Endothelial cell of umbilical vein (primary cell): ENCODE results near the gene MUC13. TPM values are rescaled to one million over a fixed set of nuclear protein-coding genes. Genes with fewer than 3 reads are reported as not detected.

Source experiments
- BruUV-seq: library from RNA; stranded (reverse); fragments of 400-500 nt; replicated peaks from 2 replicates; lab custom pipeline; 2021; lab: Mats Ljungman, UMichigan
- CTCF ChIA-PET: fragments of 300-600, 350-600 bp; sonication (Branson Sonifier 250); formaldehyde crosslinking; loops from one replicate; lab custom pipeline; 2021; ENCODE audit warnings: antibody characterized with exemption, inconsistent platforms; lab: Charles Lee
- POLR2A ChIA-PET: fragments of 300-600, 350-600 bp; sonication (Branson Sonifier 250); formaldehyde crosslinking; loops from one replicate; lab custom pipeline; 2021; ENCODE audit warnings: antibody characterized with exemption, inconsistent platforms; lab: Charles Lee
- DNase-seq: peaks from one replicate; pipeline ENCODE4 v3.0.0-alpha.2; 2011; ENCODE audit warnings: low read depth, low spot score
- FAIRE-seq: peaks from 2 replicates; lab custom pipeline; 2011; peaks lifted over from hg19 to GRCh38; lab: Jason Lieb, UNC
- H2AFZ ChIP-seq: 2 replicates; pipeline ENCODE4 v1.6.0; 2012; ENCODE audit warnings: low read depth, low read length, control low read depth, inconsistent platforms
- H3K27ac ChIP-seq: 2 replicates; pipeline ENCODE4 v1.5.1; 2011; ENCODE audit warnings: low read depth, mild to moderate bottlenecking, control low read depth, low read length, moderate library complexity; ENCODE audit not compliant: insufficient read depth
- H3K27me3 ChIP-seq, 2 experiments: 2 replicates each; pipeline versions ENCODE4 v1.6.0 to v1.6.1; 2011; ENCODE audit warnings: low read length in 2 of 2, mixed read lengths in 1 of 2; ENCODE audit not compliant: control insufficient read depth in 2 of 2, insufficient read depth in 2 of 2
- H3K36me3 ChIP-seq, 2 experiments: 2 replicates in 1 of 2; 3 replicates in 1 of 2; pipeline ENCODE4 v1.5.1; 2011; ENCODE audit warnings: low read length in 2 of 2, mild to moderate bottlenecking in 1 of 2, moderate library complexity in 1 of 2; ENCODE audit not compliant: control insufficient read depth in 2 of 2, insufficient read depth in 2 of 2; ENCODE audit errors: extremely low read depth in 1 of 2
- H3K4me1 ChIP-seq: 3 replicates; pipeline ENCODE4 v1.5.1; 2011; ENCODE audit warnings: mild to moderate bottlenecking, low read length; ENCODE audit not compliant: control insufficient read depth, insufficient read depth; ENCODE audit errors: extremely low read depth
- H3K4me2 ChIP-seq: 2 replicates; pipeline ENCODE4 v1.6.1; 2011; ENCODE audit warnings: low read length, control low read depth, mixed read lengths; ENCODE audit not compliant: insufficient read depth
- H3K4me3 ChIP-seq, 3 experiments: fragments of 200-600 bp in 1 of 3; sonication (generic), shearing (Covaris generic) in 1 of 3; replicated peaks in 1 of 3; 2 replicates each; pipeline ENCODE4 v1.5.1; 2011 to 2016; ENCODE audit warnings: control low read depth in 3 of 3, low read length in 3 of 3, mild to moderate bottlenecking in 2 of 3, inconsistent platforms in 1 of 3, low read depth in 1 of 3, moderate library complexity in 1 of 3; ENCODE audit not compliant: insufficient read depth in 1 of 3
- H3K79me2 ChIP-seq: 2 replicates; pipeline ENCODE4 v1.6.0; 2012; ENCODE audit warnings: low read length, inconsistent platforms; ENCODE audit not compliant: control insufficient read depth, insufficient read depth
- H3K9ac ChIP-seq: replicated peaks from 2 replicates; pipeline ENCODE3; 2011; ENCODE audit warnings: low read length, control low read depth; ENCODE audit not compliant: insufficient read depth; ENCODE audit errors: extremely low read depth
- H3K9me1 ChIP-seq: replicated peaks from 3 replicates; pipeline ENCODE4 v1.6.0; 2011; ENCODE audit warnings: mild to moderate bottlenecking, low read length; ENCODE audit not compliant: control insufficient read depth, insufficient read depth; ENCODE audit errors: extremely low read depth
- H3K9me3 ChIP-seq: replicated peaks from 2 replicates; pipeline ENCODE4 v1.5.1; 2012; ENCODE audit warnings: low read length, inconsistent platforms; ENCODE audit not compliant: control insufficient read depth, insufficient read depth
- H4K20me1 ChIP-seq: replicated peaks from 2 replicates; pipeline ENCODE3; 2011; ENCODE audit warnings: mild to moderate bottlenecking, low read length; ENCODE audit not compliant: control insufficient read depth, insufficient read depth; ENCODE audit errors: extremely low read depth
- CTCF ChIP-seq, 2 donors: IDR thresholded peaks; 1 replicate in 1 of 2; 2 replicates in 1 of 2; pipeline ENCODE4 v1.5.1; 2011; ENCODE audit warnings: low read length in 2 of 2, mild to moderate bottlenecking in 2 of 2, moderate library complexity in 2 of 2, control low read depth in 1 of 2, inconsistent platforms in 1 of 2, low read depth in 1 of 2; ENCODE audit not compliant: insufficient read depth in 1 of 2; ENCODE audit errors: extremely low read depth in 1 of 2
- EZH2 ChIP-seq: IDR thresholded peaks from 2 replicates; pipeline ENCODE4 v1.6.1; 2012; ENCODE audit warnings: borderline replicate concordance, low read depth, mild to moderate bottlenecking, moderate library complexity, low read length, inconsistent platforms; ENCODE audit not compliant: severe bottlenecking
- FOS ChIP-seq: IDR thresholded peaks from 2 replicates; pipeline ENCODE4 v1.6.1; 2011; ENCODE audit warnings: mild to moderate bottlenecking, low read length, moderate library complexity, borderline replicate concordance; ENCODE audit not compliant: insufficient read depth
- GATA2 ChIP-seq: IDR thresholded peaks from 2 replicates; pipeline ENCODE4 v1.7.0; 2011; ENCODE audit warnings: low read depth, mild to moderate bottlenecking, moderate library complexity, mixed read lengths, low read length; ENCODE audit not compliant: insufficient read length, insufficient read depth
- JUN ChIP-seq: IDR thresholded peaks from 2 replicates; pipeline ENCODE4 v1.6.1; 2011; ENCODE audit warnings: borderline replicate concordance, low read depth; ENCODE audit not compliant: insufficient read length, insufficient read depth
- MAX ChIP-seq: IDR thresholded peaks from 2 replicates; pipeline ENCODE4 v1.6.1; 2011; ENCODE audit not compliant: insufficient read depth, insufficient read length
- MYC ChIP-seq: IDR thresholded peaks from one replicate; pipeline ENCODE4 v1.6.1; 2011; ENCODE audit warnings: mild to moderate bottlenecking, low read depth, low read length
- POLR2A ChIP-seq: IDR thresholded peaks from 2 replicates; pipeline ENCODE4 v1.6.1; 2012; ENCODE audit warnings: low read depth, mild to moderate bottlenecking, control low read depth, low read length
- POLR2AphosphoS5 ChIP-seq: IDR thresholded peaks from 2 replicates; pipeline ENCODE4 v1.6.1; 2012; ENCODE audit warnings: low read depth, mild to moderate bottlenecking, control low read depth, low read length, moderate library complexity; ENCODE audit not compliant: insufficient read depth
- dilution Hi-C: fragments of 300-500 bp; cut with MboI; formaldehyde crosslinking; loops from one replicate; pipeline ENCODE4 v1.15.0; 2019; ENCODE audit warnings: low sequenced_read_pairs; ENCODE audit not compliant: extremely low pct_ligation_motif_present
- intact Hi-C: fragments of 100-400 bp; cut with micrococcal nuclease; formaldehyde crosslinking; loops from one replicate; pipeline ENCODE4 v1.10.0; 2022
- polyA plus RNA-seq, 4 experiments: library from polyadenylated mRNA; depleted of rRNA in 3 of 4; stranded (reverse) in 3 of 4; unstranded in 1 of 4; fragments of >200 nt; gene quantifications; 2 replicates each; pipeline versions ENCODE4 v1.2.1 to v1.2.3, GENCODE V29; 2011 to 2012; ENCODE audit warnings: missing spikeins in 1 of 4
- total RNA-seq: library from RNA; stranded (reverse); gene quantifications from 2 replicates; pipeline ENCODE4 v1.2.3, GENCODE V29; 2021

Gene MUC13
- total and polyA plus RNA-seq, 2 donors (not counting 3 experiments of a cell fraction or from before 2014, with no cell fraction given) = not detected

- dilution Hi-C loops = no loop called here
- H3K36me3 ChIP-seq = no peaks in the 10 kb centered on the region
- no peaks in the 10 kb centered on the region for H3K9me3 ChIP-seq
- intact Hi-C loops = no loop called here
- H4K20me1 ChIP-seq = no peaks in the 10 kb centered on the region
- H3K9me1 ChIP-seq = no peaks in the 10 kb centered on the region
- no peak overlapping the region for H3K4me3 ChIP-seq
- no peak for FAIRE-seq
- no peak overlapping the region for H3K4me2 ChIP-seq
- no peak overlapping the region for H3K27ac ChIP-seq
- TF ChIP-seq POLR2AphosphoS5 (no peak), FOS (no peak), MYC (no peak), GATA2 (no peak), CTCF (IDR thresholded peaks at IDR 0.05; ENCODE audit: extremely low read depth in 1 of 2, insufficient read depth in 1 of 2, low read depth in 1 of 2, low read length in 2 of 2) (no peak), POLR2A (no peak), JUN (no peak), MAX (no peak), EZH2 (no peak)
- H3K4me1 ChIP-seq = no peaks in the 10 kb centered on the region
- CTCF ChIA-PET = interaction anchor here (1.4 to 1.8 kb wide), 2 partner anchors 31 to 166 kb away, joined by 3 to 4 read pairs; no protein-coding TSS in a partner anchor
- peaks cover 0 to 2% of the 10 kb centered on the region in 2 experiments for H3K27me3 ChIP-seq
- DNase-seq = no peak
- POLR2A ChIA-PET = no interaction called here
- no TSS peak for BruUV-seq
- H3K79me2 ChIP-seq = no peaks in the 10 kb centered on the region
- no peak overlapping the region for H2AFZ ChIP-seq
- no peak overlapping the region for H3K9ac ChIP-seq
These were observed 17.8 kb upstream of the MUC13 start for GRCh38 chr3:124952282-124952855.
